Activated naive CD8-positive, alpha-beta T cell treated with anti-CD3 and anti-CD28 coated beads, Interleukin-2, amount 50 U/mL, for 24 hours (primary cell): ENCODE measurements around the gene IL5.
"Not testable (repeated sequence)": the region's sequence is repeated elsewhere in the genome, so short reads cannot be mapped to it uniquely, and the experiment has no call there.

Source experiments
- ATAC-seq: fragments of 150-1000 bp; cut with Tn5 transposase; one replicate; pipeline ENCODE4 v1.10.0; 2021
- DNase-seq: peaks from one replicate; pipeline ENCODE4 v3.0.0; 2021
- H3K27ac Mint-ChIP-seq: one replicate; pipeline ENCODE4 v1.8.0; 2021; ENCODE audit warnings: mild to moderate bottlenecking, mixed read lengths
- H3K27me3 Mint-ChIP-seq: one replicate; pipeline ENCODE4 v1.8.0; 2021; ENCODE audit warnings: mixed read lengths
- H3K36me3 Mint-ChIP-seq: one replicate; pipeline ENCODE4 v1.8.0; 2021; ENCODE audit warnings: low read depth, mixed read lengths
- H3K4me1 Mint-ChIP-seq: one replicate; pipeline ENCODE4 v1.8.0; 2021; ENCODE audit warnings: mixed read lengths
- H3K4me3 Mint-ChIP-seq: one replicate; pipeline ENCODE4 v1.8.0; 2021; ENCODE audit warnings: mild to moderate bottlenecking, moderate library complexity, mixed read lengths
- H3K9me3 Mint-ChIP-seq: one replicate; pipeline ENCODE4 v1.8.0; 2021; ENCODE audit warnings: mixed read lengths

The IL5 gene

DNA sequence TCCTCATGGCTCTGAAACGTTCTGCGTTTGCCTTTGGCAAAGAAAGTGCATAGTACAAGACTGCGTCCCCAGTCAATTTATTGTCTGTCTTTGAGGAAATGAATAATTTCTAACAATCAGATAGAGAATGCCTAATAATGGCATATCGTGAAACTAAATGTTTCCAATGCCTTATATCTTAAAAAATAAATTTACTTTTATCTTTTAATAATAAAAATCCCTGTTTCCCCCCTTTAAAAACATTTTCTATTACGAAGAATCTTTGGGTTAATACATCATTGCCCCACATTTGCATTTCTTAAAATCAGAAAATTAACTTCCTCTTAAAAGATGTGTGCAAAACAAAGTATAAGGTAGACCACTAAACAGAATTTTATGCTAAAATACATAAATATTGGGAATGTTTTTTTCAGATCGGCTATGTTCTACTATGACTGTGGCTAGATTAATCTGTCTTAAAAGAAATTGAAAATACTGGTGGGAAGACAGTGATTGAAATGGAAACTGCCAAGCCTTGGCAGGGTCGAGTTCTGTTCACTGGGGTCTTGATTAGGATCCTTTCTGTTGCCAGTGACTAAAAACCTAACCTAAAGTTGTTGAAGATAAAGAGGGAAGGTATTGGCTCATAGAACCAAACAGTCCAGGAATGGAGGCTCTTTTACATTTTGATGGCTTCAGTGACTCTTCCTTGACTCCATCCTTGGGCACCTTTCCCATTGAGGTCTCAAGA, at the start of gene IL5:
TSS of gene IL5 (minus strand) at position 51 of the 730 bp plus-strand sequence. CDS start at position 7, 44 bp downstream.
- Mint-ChIP-seq H3K4me3 (no peak within 1 kb of the TSS), H3K36me3 (no peaks in the 10 kb centered on the region), H3K27ac (peak within 1 kb of the TSS; percentile 7), H3K4me1 (peaks cover 20% of the 10 kb centered on the region), H3K27me3 (peaks cover 3% of the 10 kb centered on the region), H3K9me3 (no peaks in the 10 kb centered on the region)
- ATAC-seq (peak; percentile 35), DNase-seq (no peak)

DNA sequence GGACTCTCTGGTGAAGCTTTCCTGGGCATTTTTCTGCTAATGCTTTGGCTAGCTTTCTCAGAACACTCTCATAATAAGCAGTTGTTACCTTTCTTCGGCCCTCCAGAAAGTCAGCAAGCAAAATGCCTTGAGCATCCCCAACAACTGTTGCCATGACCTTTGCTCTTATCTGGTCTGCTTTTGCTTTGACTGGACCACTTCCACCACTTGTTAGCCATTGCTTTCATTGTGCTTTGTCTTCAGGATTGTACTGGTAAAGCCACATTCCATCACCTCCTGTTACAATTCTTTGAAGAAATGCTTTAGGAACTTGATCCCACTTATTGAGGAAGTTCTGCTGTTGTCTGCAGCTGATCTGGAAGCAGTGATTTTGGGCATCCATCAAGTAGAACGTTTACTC, 49.2 kb upstream of the IL5 start:
- Mint-ChIP-seq H3K27ac (no peak overlapping the region), H3K4me3 (no peak overlapping the region), H3K27me3 (no peaks in the 10 kb centered on the region), H3K4me1 (no peaks in the 10 kb centered on the region), H3K36me3 (peaks cover 48% of the 10 kb centered on the region), H3K9me3 (no peaks in the 10 kb centered on the region)
- ATAC-seq (no peak), DNase-seq (no peak)

DNA sequence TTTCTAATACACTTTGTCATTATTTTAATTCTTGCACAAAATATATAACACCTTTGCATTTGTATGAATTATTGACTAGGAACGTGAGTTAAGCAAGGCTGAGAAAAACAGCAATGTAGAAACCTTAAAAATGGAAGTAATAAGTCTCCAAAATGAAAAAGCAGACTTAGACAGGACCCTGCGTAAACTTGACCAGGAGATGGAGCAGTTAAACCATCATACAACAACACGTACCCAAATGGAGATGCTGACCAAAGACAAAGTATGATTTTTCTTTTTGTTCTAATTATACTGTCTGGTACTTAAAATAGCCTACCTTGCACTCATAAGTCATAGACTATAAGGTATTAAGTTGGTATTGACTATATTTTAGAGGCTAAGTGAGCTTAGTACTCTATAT, 47.8 kb upstream of the IL5 start:
- Mint-ChIP-seq H3K9me3 (no peaks in the 10 kb centered on the region), H3K4me3 (no peak overlapping the region), H3K4me1 (no peaks in the 10 kb centered on the region), H3K27ac (no peak overlapping the region), H3K27me3 (no peaks in the 10 kb centered on the region), H3K36me3 (peaks cover 42% of the 10 kb centered on the region)
- DNase-seq: no peak
- no peak for ATAC-seq

DNA sequence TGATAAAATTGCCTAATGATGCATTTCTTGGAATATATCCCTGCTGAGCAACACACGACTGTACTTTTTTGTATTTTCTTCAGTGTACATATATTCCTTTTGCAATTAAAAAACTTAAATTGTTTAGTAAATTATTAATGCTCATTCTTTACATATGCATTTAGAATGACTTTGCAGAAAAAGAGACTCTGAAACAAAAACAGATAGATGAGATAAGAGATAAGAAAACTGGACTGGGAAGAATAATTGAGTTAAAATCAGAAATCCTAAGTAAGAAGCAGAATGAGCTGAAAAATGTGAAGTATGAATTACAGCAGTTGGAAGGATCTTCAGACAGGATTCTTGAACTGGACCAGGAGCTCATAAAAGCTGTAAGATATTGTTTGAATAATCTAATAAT, 46.1 kb upstream of the IL5 start:
- Mint-ChIP-seq H3K36me3 (peaks cover 44% of the 10 kb centered on the region), H3K4me1 (no peaks in the 10 kb centered on the region), H3K27me3 (no peaks in the 10 kb centered on the region), H3K27ac (no peak overlapping the region), H3K4me3 (no peak overlapping the region), H3K9me3 (no peaks in the 10 kb centered on the region)
- ATAC-seq: no peak
- no peak for DNase-seq

DNA sequence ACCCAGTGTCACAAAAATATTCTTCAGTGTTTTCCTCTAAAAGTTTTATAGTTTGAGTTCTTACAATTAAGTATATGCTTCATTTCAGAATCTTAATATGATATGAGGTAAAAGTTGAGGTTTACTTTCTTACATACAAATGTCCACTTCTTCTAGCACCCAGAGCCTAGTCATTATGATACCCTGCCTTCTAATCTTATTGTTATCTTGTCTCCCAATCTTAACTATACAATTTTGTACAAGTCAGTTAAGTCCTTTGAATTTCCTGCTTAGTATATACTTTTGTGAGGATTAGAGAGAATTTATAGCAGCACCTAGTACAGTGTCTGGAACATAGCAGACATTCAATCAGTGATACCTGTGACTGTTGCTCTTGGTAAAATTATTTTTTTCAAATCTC, 42.7 kb upstream of the IL5 start:
- no peak overlapping the region for H3K4me3 Mint-ChIP-seq
- H3K36me3 Mint-ChIP-seq: peaks cover 50% of the 10 kb centered on the region
- H3K27me3 Mint-ChIP-seq: no peaks in the 10 kb centered on the region
- no peaks in the 10 kb centered on the region for H3K9me3 Mint-ChIP-seq
- no peaks in the 10 kb centered on the region for H3K4me1 Mint-ChIP-seq
- ATAC-seq (no peak), DNase-seq (no peak)
- no peak overlapping the region for H3K27ac Mint-ChIP-seq

DNA sequence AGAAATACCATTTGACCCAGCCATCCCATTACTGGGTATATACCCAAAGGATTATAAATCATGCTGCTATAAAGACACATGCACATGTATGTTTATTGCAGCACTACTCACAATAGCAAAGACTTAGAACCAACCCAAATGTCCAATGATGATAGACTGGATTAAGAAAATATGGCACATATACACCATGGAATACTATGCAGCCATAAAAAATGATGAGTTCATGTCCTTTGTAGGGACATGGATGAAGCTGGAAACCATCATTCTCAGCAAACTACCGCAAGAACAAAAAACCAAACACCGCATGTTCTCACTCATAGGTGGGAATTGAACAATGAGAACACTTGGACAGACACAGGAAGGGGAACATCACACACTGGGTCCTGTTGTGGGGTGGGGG, 41.2 kb upstream of the IL5 start:
- not testable (repeated sequence) for H3K27ac Mint-ChIP-seq, H3K27me3 Mint-ChIP-seq, H3K4me3 Mint-ChIP-seq, H3K4me1 Mint-ChIP-seq, H3K9me3 Mint-ChIP-seq, DNase-seq, ATAC-seq
- H3K36me3 Mint-ChIP-seq: peaks cover 46% of the 10 kb centered on the region

DNA sequence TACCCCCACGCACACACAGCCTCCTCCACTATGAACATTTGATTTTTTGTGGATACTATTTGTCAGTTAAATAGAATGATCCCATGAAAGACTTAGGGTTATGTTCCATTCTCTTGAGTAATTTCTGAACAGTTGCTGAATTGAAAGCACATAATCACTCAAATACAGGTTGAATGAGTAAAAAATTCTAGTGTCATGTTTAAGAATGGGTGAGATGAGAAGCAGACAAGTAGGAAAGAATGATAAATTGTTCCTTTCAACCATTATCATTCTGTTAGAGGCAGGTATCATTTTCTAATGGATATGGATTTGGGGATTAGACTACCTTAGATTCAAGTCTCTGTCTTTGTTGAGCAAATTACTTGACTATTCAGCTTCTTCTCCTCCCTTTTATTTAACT, 32.8 kb upstream of the IL5 start:
- ATAC-seq (peak; percentile 46), DNase-seq (no peak)
- Mint-ChIP-seq H3K27me3 (no peaks in the 10 kb centered on the region), H3K36me3 (peaks cover 61% of the 10 kb centered on the region), H3K27ac (peak overlapping the region; percentile 15), H3K9me3 (no peaks in the 10 kb centered on the region), H3K4me1 (peaks cover 30% of the 10 kb centered on the region), H3K4me3 (no peak overlapping the region)

DNA sequence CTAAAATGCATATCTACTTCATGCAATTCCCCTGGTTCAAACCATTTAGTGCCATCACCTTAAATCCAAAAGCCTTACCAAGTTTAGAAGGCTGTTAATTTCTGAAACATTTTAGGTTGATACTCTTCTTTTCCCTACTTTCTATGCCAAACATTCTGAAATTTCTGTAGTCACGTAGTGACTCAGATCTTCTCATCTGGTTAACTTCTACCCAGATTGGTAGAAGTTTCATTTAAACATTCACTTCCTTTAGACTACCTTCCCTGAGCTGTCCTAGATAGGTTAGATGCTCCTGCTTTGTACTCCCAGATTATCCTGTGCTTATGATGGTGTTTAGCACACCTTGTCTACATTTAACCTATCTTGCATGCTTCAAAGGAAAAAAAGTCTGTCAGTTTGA, 23.3 kb upstream of the IL5 start:
- DNase-seq (no peak), ATAC-seq (no peak)
- no peaks in the 10 kb centered on the region for H3K9me3 Mint-ChIP-seq
- H3K4me3 Mint-ChIP-seq: no peak overlapping the region
- H3K27me3 Mint-ChIP-seq: no peaks in the 10 kb centered on the region
- H3K4me1 Mint-ChIP-seq: peaks cover 35% of the 10 kb centered on the region
- peaks cover 42% of the 10 kb centered on the region for H3K36me3 Mint-ChIP-seq
- peak overlapping the region; percentile 40 for H3K27ac Mint-ChIP-seq

DNA sequence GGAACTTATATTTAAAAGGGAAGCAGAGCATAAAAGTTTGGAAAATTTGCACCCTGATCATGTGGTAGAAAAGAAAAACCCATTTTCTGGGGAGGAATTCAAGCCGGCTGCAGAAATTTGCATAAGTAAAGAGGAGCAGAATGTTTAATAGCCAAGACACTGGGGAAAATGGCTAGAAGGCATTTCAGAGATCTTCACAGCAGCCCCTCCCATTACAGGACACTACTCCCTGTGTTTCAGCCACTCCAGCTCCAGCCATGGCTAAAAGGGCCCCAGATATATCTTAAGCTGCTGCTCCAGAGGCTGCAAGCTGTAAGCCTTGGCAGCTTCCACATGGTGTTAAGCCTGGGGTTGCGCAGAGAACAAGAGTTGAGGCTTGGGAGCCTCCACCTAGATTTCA, 21.2 kb upstream of the IL5 start:
- H3K27ac Mint-ChIP-seq, H3K9me3 Mint-ChIP-seq, DNase-seq, H3K27me3 Mint-ChIP-seq, ATAC-seq, H3K4me3 Mint-ChIP-seq: not testable (repeated sequence)
- Mint-ChIP-seq H3K4me1 (peaks cover 30% of the 10 kb centered on the region), H3K36me3 (peaks cover 36% of the 10 kb centered on the region)

DNA sequence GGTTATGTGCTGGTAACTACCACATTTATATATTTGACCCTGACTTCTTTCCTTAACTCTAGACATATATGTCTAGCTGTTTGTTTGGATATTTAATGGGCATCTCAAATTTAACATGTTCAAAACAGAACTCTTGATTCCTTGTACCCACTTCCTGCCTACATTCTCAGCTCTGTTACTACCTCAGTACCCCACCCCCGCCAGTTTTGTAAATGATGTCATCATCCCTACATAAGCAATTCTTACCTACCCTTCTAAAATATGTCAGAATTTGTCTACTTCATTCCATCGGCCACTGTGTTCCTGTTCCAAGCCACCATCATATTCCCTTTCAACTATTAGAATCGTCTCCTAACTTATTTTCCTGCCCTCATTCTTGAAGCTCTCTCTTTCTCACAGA, 18.3 kb upstream of the IL5 start:
- no peak overlapping the region for H3K27ac Mint-ChIP-seq

DNA sequence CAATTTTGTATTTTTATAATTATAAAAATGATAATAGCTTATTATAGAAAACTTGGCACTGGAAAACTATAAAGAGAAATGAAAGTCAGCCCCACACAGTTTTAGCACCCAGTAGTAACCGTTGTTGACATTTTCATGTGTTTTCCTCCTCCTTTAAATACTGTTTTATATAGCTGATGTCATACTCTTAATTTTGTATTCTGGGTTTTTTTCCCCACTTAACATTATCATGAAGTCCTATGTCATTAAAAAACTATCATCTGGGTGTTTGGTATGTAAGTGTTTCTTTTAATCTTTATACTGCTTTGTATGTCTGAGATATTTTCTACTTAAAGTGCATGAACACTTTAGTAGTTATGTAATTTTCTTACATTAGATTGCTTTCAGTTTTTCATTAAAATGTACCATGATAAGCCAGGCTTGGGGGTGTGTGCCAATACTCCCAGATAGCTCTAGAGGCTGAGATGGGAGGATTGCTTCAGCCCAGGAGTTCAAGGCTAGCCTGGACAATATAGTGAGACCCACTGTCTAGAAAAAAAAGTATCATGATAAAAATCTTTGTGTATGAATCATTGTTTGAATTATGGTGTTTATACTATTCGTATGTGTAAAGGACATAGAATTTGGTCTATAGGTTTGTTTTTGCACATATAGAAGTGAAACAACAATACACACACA, 16.2 kb upstream of the IL5 start:
- Mint-ChIP-seq H3K27me3 (peaks cover 2% of the 10 kb centered on the region), H3K36me3 (peaks cover 11% of the 10 kb centered on the region), H3K4me3 (peak overlapping the region; percentile 45), H3K4me1 (peaks cover 31% of the 10 kb centered on the region), H3K9me3 (no peaks in the 10 kb centered on the region), H3K27ac (peak overlapping the region; percentile 34)
- no peak for DNase-seq
- no peak for ATAC-seq

More for the DNA sequence above, 18.3 kb upstream of the IL5 start:
- DNase-seq (no peak), ATAC-seq (no peak)
- peaks cover 29% of the 10 kb centered on the region for H3K4me1 Mint-ChIP-seq
- H3K36me3 Mint-ChIP-seq: peaks cover 24% of the 10 kb centered on the region
- H3K9me3 Mint-ChIP-seq: no peaks in the 10 kb centered on the region
- H3K4me3 Mint-ChIP-seq: no peak overlapping the region
- peaks cover 1% of the 10 kb centered on the region for H3K27me3 Mint-ChIP-seq

DNA sequence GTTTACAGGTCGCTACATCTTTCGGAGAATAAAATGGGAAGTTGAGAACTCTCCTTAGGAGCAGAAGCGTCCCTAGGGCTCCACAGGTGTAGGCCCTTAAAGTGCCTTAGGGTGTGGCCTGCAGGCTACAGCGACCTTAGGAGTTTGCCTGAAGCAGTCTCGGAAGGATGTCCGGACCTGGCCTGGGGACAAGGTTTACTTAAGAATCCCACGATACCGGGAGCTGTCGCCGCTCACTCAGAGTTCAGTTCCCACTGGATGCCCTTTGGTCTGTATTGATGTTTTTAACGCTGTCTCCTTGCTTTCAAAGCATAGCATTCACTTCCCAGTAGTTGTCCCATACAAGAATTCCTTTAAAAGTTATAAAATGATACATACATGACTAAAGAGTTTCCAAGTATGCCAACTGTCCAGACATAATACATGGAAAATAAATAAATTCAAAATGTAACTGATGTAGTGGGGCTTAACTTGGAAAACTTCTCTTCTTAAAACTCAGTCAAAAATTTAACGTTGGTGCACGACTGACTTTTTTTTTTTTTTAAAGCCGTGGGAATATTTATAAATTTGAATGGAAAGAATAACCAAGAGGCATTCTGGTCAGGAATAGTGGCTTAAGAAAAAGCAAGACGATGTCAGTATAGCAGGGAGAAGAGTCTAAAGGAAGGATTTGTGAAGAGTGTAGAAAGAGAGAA, 14.3 kb upstream of the IL5 start:
- H3K36me3 Mint-ChIP-seq: peaks cover 11% of the 10 kb centered on the region
- no peaks in the 10 kb centered on the region for H3K9me3 Mint-ChIP-seq
- peaks cover 2% of the 10 kb centered on the region for H3K27me3 Mint-ChIP-seq
- H3K4me3 Mint-ChIP-seq: peak overlapping the region; percentile 98
- peak overlapping the region; percentile 99 for H3K27ac Mint-ChIP-seq
- peaks cover 31% of the 10 kb centered on the region for H3K4me1 Mint-ChIP-seq
- ATAC-seq (peak; percentile 51), DNase-seq (peak; percentile 42)

DNA sequence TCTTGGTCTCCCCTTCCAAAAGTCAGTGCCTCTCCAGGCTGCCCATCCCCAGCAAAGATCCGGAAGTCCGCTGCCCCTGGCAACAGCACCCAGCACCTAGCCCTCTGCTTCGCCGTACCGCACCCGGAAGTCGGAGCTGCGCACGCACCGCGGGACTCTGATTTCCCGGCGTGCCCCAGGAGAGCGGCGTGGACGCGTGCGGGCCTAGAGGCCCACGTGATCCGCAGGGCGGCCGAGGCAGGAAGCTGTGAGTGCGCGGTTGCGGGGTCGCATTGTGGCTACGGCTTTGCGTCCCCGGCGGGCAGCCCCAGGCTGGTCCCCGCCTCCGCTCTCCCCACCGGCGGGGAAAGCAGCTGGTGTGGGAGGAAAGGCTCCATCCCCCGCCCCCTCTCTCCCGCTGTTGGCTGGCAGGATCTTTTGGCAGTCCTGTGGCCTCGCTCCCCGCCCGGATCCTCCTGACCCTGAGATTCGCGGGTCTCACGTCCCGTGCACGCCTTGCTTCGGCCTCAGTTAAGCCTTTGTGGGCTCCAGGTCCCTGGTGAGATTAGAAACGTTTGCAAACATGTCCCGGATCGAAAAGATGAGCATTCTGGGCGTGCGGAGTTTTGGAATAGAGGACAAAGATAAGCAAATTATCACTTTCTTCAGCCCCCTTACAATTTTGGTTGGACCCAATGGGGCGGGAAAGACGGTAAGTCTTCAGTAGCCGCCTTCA, 13.6 kb upstream of the IL5 start, which contains the start of gene RAD50:
TSS of gene RAD50 (plus strand) at position 215 of the 715 bp plus-strand sequence. CDS start at position 563, 348 bp downstream.
- ATAC-seq: peak; percentile 98
- Mint-ChIP-seq H3K9me3 (no peaks in the 10 kb centered on the region), H3K4me3 (peak within 1 kb of the TSS; percentile 98), H3K27me3 (peaks cover 2% of the 10 kb centered on the region), H3K27ac (peak within 1 kb of the TSS; percentile 99), H3K36me3 (peaks cover 11% of the 10 kb centered on the region), H3K4me1 (peaks cover 31% of the 10 kb centered on the region)
- peak; percentile 94 for DNase-seq

DNA sequence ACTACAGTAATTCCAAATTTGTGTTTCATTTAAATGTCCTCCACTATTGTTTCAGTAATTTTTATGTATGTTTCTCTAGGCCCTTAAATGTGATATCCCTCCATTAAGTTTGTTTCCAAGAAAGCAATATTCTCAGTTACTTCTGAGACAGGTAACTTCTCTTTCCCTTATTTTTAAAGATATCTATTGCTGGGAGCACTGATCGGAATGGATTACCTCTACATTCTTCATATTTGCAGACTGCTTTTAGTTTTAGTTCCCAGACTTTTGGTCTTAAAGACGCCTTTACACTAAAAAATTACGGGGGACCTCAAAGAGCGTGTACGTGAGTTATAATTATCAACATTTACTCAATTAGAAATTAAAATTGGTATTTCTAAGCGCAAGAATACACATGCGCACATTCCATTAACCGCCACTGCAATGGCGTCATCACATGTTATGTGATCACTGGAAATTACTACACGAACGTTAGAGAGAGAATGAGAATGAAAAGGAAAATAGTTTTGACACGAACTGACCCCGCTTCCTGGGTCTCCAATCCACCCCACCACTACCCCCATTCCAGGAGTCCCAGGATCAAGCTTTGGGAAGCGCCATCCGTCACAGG, 12.9 kb upstream of the IL5 start:
- H3K36me3 Mint-ChIP-seq: peaks cover 11% of the 10 kb centered on the region
- no peaks in the 10 kb centered on the region for H3K9me3 Mint-ChIP-seq
- peaks cover 31% of the 10 kb centered on the region for H3K4me1 Mint-ChIP-seq
- peak overlapping the region; percentile 99 for H3K27ac Mint-ChIP-seq
- peaks cover 2% of the 10 kb centered on the region for H3K27me3 Mint-ChIP-seq
- peak overlapping the region; percentile 98 for H3K4me3 Mint-ChIP-seq
- ATAC-seq (no peak), DNase-seq (no peak)
